GM12865 (cell line): Measurements from ENCODE around the gene MACC1.

Source experiments
- DNase-seq: peaks from one replicate; pipeline ENCODE4 v3.0.0; 2010; ENCODE audit warnings: low read depth
- H3K4me3 ChIP-seq: 2 replicates; pipeline ENCODE4 v1.5.1; 2011; ENCODE audit warnings: mild to moderate bottlenecking, low read depth, low read length, control low read depth
- CTCF ChIP-seq: IDR thresholded peaks from 2 replicates; pipeline ENCODE4 v1.5.1; 2011; ENCODE audit warnings: low read length, control low read depth, low read depth, inconsistent platforms; ENCODE audit not compliant: insufficient read depth; ENCODE audit errors: missing control alignments

The MACC1 gene

GRCh38 chr7:20085086-20085485 is 132.1 kb downstream of the MACC1 start:
- no peak for DNase-seq
- H3K4me3 ChIP-seq, result no peak overlapping the region
- no peak for TF ChIP-seq CTCF
